Fibroblast of skin of abdomen (primary cell): Measurements from ENCODE around the gene NEDD4.
A peak's percentile ranks its signal among the peaks of the same experiment; 100 is the strongest.
"Not testable (repeated sequence)": the region's sequence is repeated elsewhere in the genome, so short reads cannot be mapped to it uniquely, and the experiment has no call there.

ENCODE experiments used
- DNase-seq: peaks from one replicate; pipeline ENCODE4 v3.0.0-alpha.2; 2013

NEDD4 gene

DNA sequence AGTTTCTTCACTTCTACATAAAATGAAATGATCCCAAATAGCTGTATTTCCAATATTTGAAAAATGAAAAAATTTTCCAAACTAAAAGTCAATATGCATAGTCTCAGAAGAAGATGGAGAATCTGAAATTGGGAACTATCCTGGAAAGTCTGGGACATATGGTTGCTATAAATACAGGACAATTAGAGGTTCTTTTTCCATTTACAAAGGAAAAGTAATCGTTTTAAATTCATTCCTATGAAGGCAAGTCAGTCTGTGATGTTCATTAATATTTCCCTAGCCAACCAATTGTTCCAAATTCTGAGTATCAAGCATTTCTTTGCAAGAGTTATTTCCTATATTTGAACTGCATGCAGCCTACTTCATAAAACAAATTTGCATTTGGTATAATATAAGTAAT, 102.2 kb downstream of the NEDD4 start:
- DNase-seq: no peak

DNA sequence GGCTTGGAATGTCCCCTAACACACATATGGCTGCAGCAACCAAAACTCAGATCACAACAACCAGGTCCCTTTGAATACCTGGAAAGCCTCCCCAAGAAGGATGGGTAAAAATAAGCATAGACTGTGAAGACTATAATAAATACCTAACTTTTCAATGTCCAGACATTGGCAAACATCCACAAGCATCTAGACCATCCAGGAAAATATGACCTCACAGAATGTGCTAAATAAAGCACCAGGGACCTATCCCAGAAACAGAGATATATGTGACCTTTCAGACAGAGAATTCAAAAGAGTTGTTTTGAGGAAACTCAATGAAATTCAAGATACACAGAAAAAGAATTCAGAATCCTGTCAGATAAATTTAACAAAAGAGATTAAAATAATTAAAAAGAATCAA, 109.2 kb downstream of the NEDD4 start:
- no peak for DNase-seq

DNA sequence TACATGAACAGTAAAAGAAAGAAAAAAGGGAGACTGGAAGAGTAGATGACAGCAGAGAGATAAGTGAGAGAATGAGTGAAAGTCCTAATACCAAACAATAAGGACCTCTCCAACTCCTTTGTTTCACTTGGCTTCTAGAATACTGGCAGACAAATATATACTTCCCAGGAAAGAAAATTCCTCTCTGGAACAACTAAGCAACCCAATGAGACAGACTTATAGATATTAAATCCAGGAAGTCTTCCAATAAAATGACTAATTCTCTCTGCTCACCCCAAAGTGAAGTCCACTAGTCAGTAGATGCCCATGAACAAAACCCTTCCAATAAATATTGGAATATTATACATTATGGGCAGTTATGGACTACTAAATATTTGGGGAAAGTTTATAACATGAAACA, 114.2 kb downstream of the NEDD4 start:
- peak; percentile 25 for DNase-seq

DNA sequence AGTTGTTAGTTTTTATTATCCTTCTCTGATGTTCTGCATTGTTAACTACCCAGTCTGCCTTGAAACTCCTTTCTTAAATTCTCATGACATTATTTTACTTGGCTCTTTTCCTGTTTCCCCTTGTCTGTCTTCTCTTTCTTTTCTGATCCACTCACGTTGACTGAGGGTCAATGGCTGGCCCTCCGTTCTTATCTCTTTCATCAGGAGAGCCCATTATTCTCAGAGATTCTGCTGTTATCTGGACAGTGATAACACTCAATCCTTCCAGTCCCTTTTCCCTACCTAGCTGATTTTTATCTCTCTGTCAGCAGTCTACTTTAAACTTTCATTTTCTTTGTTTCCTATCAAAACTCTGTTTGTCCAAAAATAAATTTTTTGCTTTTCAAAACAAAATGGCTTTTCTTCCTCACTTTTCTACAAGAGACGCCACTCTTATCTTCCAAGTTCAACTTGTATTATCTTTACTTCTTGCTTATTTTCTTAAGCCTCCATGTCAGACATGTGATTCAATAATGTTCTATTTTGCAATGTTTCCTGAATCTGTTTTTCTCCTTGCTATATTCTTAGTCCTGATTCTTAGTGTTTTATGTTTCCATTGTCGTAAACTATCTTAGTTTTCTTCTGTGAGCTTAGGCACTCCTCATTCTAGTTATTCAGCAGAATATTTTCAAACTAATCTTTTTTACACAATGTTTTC, 120.2 kb downstream of the NEDD4 start:
- DNase-seq: no peak

DNA sequence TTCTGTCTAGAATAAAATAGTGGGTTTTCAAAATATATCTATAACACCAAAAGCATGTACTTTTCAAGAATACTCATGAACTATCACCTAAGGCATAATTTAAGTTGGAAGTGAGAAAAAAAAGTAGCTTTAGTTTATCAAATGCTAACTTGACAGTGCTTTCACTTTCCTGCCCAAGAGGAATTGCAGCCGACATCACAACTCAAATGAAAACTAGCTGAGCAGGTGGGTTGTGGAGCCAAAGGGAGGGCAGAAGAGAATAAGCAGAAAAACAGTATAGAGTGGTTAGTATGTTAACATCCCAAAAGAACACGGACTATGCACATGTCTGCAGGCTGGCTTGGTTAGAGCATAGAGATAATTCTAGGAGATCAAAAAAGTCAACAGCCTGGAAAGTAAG, 120.9 kb downstream of the NEDD4 start:
- no peak for DNase-seq

DNA sequence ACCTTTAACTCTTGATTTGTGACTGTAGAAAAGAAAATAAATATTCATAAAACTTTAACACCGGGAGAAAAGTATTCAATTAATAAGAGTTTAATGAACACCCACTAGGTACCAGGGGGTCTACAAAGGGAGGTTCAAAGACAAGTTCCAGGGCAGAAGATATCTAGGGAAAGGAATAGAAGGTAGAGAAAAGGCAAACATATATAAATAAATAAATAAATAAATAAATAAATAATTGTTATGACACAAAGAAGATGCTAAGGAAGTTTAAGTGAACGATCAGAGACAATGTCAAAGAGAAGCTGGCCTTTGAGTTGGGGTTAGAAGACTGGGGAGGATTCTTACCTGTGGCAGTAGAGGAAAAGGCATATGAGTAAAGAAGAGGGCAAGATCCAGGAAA, 123.8 kb downstream of the NEDD4 start:
- DNase-seq: no peak

DNA sequence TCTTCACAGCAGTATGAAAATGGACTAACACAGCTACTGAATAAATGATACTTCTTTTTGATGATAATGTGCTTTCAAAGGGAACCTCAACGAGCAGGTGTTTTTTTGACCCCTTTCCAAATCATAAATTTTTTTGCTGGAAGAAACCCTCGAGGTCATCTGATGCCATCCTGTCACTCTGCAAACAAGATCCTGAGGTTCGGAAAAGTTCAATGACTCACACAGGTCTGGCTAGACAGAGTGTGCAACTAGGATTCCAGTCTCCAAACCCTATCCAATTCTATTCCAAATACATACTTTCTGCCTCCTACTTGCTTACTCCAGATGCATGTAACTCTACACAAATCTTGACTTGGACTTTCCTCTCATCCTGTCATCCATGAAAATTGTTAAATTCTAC, 124.7 kb downstream of the NEDD4 start:
- peak; percentile 14 for DNase-seq

DNA sequence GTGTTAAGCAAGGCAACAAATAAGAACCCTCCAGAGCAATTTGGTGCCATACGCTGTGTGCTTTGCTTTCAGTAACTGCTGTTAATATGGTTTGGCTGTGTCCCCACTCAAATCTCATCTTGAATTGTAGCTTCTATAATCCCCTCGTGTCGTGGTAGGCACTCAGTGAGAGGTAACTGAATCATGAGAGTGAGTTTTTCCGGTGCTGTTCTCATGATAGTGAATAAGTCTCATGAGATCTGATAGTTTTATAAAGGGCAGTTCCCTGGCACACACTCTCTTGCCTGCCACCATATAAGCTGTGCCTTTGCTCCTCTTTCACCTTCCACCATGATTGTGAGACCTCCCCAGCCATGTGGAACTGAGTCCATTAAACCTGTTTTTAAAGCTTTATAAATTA, 125.1 kb downstream of the NEDD4 start:
- DNase-seq: not testable (repeated sequence)

DNA sequence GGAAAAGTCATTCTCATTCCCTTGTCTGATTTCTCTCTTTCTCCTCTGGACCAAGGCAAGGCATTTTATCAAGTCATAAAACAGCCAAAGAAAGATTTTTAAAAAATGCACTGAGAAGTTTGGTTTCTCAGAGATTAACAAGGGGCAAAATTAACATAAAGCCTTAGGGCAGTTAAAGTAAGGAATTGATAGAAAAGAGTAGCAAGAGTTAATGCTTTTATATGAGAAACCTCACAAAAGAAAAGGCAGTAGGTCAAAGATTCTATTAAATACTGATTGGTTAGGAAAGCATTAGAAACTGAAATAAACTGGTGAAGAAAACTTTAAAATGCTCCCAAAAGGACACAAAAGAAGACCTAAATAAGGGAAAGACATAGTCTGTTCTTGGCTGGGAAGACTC, 129.5 kb downstream of the NEDD4 start:
- DNase-seq: no peak

DNA sequence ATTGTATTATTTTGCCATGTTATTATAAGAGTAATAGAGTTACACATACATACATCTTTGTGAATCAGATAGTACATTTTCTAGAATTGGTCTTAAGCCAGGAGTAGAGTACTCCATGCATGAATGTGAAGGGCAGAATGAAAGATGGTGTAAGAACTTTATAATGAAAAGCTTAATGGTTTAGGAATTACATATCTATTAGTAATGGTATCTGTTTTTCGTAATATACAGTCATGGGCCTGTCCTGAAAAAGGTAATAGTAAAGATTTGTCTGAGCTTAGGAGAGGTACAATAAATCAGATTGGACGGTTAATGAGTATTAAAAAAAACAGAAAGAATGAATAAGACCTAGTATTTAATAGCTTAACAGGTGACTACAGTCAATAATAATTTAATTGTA, 132.3 kb downstream of the NEDD4 start:
- DNase-seq: no peak

DNA sequence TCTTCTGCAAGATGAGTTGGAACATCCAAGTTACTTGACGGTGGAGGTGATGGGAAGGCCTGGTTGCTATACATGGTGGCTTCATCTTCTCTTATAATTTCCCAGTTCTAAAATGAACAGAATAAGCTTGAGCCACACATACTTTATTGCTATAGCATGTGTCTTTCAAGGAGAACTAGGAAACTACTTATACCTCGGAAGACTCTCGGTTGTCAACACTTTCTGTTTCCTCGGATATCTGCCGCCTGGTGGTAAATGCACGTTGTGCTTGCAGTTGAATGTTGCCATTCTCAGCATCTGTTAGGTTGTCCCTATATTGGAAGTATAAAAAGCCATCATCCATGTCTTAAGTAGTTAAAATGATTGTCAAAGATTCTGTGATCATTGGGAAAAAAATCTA, 132.9 kb downstream of the NEDD4 start:
- no peak for DNase-seq

DNA sequence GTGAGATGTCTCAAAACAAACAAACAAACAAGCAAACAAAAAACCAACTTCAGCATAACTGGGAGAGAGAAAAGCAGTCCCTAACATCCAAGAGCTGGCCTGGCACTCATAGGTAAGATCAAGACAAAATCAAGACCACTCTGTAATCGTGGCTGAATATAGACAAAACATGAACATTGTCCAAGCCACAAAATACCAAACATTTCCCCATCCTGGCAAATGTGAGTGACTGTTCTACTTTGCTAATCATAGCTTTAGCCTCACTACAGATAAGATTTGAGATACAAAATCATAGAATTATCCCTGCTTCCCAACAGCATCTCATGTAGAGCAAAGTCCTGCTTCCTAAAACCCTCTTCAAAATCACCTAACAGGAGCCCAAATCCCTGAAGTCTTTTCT, 133.7 kb downstream of the NEDD4 start:
- DNase-seq: peak; percentile 19

DNA sequence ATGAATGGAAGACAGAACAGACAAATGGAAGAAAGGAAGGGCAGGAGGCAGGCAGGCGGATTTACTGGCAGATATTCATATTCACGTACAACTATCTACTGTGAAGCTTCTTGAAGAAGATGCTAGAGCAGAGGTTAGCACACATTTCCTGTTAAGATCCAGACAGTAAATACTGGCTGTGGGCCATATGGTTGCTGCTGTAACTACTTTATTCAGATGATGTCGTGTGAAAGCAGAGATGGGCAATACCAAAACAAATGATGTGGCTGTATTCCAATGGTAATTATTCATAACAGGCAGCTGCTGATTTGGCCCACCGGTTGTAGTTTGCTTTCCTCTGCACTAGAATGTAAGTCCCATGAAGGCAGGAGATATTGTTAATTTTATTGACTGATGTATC, 134.8 kb downstream of the NEDD4 start:
- peak; percentile 28 for DNase-seq

DNA sequence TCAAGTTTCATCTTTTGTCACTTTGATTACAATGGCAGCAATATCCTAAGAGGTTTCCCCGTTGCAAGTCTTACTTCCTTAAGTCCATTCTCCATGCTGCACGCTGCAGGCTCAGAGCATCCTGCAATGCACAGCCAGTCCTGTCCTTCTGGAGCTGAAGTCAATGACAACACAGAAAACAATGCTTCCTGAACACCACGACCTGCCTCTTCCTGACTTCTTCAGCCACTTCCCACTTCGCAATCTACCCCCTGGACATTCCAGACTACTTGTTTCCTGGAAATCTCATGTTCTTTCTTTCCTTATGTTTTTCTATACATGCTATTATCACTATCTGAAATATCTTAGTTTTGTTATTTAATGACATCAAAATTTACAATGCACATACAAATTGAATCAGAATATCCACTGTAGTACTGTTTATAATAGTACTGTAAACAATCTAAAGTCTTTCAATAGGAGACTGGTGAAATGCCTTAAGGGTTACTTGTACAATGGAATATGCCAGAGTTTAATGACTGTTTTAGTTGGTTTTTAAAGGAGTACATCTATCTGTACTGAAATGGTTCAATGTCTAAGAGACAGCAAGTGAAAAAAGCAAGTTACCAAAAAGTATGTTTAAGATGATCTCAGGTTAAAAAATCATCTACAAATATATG, 136.8 kb downstream of the NEDD4 start:
- DNase-seq: no peak

DNA sequence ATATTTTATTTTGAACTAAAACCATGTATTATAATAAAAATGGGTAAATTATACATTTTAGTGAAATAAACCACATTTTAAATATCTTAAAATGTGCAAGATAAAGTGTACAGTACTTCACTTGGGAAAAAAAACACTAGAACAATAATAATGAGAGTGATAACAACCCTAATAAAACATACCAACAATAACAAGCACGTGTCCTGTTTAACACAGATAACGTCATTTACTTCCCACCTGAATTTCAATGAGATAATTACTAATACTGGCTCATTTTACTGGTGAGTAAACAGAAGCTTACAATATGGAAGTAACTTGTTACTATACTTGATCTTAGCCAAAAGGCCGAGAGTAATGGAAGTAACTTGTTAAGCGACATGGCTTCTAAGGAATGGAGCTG, 140.3 kb downstream of the NEDD4 start:
- no peak for DNase-seq

DNA sequence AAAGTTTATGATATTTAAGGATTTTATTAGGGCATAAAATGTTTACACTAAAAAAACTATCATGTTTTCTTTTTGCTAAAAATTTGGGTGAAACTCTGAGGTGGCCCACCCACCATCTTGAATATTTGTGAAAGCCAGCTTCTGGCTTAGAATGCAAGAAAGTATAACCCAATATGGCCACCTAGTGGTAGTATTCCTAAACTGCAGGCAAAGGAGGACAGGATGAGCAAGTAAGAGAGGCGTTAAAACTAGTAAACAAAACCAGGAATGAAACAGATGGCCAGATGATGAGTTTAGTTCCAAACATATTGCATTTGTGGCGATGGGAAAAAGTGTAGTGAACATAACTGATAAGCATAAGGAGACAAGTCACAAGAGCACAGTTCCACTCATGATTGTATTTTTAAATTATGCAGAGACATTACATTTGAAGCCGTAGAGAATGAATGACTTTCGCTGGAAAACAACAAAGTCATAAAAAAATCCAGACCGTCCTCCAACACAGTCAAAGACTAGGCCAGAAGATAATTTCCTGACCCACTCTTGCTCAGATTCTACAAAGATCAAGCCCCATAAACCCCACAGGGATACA, 147.2 kb downstream of the NEDD4 start:
- peak; percentile 76 for DNase-seq

DNA sequence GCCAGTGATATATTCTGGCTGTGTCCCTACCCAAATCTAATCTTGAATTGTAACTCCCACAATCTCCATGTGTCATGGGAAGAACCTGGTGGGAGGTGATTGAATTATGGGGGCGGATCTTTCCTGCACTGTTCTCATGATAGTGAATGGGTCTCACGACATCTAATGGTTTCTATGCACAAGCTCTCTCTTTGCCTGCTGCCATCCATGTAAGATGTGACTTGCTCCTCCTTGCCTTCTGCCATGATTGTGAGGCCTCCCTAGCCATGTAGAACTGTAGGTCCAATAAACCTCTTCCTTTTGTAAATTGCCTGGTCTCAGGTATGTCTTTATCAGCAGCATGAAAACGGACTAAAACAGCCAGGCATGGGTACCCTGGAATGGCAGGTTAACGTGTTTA, 150.5 kb downstream of the NEDD4 start:
- DNase-seq: not testable (repeated sequence)

DNA sequence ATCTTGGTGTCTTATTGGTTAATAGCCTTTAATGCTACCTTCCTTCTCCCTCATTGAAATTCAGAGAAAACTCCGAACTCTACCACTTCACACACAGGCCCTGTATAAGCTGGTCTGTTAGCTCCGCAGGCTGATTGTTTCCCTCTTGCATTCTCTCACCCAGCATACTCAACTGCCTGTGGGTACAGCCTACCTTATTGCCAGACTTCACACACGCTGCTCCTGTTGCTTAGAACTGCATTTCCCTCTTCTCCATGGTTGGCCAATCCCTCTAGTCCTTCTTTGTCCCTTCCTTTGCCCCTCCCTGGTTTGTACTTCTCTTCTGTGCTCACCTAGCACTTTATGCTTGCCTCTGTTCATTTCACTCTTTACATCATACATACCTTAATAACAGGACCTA, 157.5 kb downstream of the NEDD4 start:
- DNase-seq: no peak

DNA sequence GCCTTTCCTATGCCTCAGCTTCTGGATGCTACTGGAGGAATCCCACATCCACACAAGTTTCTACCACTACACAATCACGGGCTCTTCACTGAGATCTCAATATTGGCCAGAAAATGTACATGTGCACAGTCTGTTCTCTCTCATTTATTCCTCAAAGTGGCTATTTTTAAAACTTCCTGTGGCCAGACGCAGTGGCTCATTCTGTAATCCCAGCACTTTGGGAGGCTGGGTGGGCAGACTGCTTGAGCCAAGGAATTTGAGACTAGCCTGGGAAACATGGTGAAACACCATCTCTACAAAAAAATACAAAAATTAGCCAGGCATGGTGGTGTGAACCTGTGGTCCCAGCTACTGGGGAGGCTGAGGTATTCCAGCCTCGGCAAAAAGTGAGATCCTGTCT, 159.1 kb downstream of the NEDD4 start:
- DNase-seq: no peak

DNA sequence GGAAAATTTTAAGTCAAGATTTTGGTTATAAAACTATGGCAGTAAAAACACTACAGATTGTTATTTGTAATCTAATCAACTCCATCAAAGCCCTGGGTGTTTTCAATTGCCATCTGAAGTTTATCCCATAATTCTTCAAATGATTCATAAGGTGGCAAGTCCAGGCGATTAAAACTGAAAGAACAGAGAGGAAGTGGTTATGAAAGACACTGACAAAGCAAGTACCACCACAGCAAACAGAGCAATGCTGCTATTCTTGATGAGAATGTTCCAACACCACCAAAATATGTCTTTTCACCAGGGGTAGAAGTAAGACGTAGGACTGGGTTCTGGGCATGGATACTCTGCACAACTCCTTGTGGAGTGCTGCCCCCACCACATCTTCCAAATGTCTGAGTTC, 163.6 kb downstream of the NEDD4 start:
- no peak for DNase-seq

DNA sequence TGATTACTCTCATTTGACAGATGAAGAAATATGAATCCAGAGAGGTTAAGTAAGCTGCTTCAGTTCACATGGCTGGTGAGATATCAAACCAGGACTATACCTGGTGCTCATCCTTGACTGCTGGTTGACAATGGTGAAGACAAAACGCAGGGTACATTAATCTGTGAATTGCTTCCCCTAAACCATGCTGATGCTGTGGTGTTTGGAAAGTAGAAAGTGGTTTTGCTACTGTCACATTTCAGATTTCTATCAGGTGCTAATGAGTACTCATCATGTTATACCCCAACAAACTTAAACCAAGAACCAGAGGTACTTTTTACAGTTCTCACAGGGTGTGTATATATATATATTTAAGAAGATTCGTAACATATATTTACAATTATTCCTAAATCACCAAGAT, 165.5 kb downstream of the NEDD4 start:
- DNase-seq: no peak

DNA sequence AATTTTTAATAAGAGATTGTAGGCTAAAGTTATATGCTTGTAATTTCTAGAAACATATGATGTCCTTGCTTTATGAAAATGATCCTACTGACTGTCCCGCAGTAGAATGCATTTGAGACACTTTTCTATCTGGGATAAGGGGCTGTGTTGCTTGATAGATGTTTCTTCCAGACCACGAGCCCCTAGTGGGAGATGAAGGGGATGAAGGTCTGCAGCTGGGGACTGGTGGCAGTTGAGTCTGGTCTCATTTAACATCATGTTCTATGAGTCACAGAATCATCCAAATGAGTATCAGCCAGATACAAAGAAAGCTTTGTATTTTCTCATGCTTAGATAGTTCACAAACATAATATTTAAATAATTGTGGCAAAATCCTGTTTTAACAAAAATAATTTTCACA, 166.2 kb downstream of the NEDD4 start:
- DNase-seq: no peak

DNA sequence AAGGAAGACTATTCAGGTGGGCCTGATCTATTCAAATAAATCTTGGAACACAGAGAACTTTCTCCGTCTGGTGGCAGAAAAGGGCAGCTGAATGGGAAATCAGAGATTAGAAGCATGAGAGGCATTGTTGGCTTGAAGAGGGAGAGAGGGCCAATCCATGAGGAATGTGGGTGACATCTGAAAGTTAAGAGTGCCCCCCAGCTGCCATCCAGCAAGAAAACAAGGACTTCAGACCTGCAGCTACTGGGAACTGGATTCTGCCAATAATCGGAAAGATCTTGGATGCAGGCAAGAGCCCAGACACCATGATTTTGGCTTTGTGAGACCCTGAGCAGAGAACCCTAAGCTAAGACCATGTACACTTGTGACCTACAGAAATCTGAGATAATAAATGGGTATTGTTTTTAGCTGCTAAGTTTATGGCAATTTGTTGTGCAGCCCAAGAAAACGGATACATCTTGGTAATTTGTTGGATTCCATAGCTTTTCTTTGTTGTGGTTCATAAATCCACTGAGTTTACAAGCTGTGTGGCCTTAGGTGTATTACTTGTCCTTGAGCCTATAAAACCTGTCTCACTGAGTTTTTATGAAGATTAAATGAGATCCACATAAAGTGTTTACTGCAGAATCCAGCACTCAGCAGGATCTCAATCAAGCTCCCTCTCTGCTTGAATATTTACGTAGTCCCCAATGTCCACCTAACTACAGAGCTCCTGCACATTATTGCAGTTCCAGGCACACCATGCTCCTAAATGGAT, 168.4 kb downstream of the NEDD4 start:
- no peak for DNase-seq
